Keratinocyte (primary cell): ENCODE data around the gene SCRN2. TPM values are rescaled to one million over a fixed set of nuclear protein-coding genes. Genes with fewer than 3 reads are reported as not detected.
A peak's percentile ranks its signal among the peaks of the same experiment; 100 is the strongest.

Experiments used
- DNase-seq: peaks from one replicate; pipeline ENCODE4 v3.0.0-alpha.2; 2011; ENCODE audit warnings: low read depth, missing footprints, low spot score
- FAIRE-seq: peaks from 2 replicates; lab custom pipeline; 2011; peaks lifted over from hg19 to GRCh38; lab: Jason Lieb, UNC
- H2AFZ ChIP-seq: 2 replicates; pipeline ENCODE4 v1.6.0; 2012; ENCODE audit warnings: low read length, control low read depth, inconsistent platforms; ENCODE audit not compliant: control insufficient read depth
- H3K27ac ChIP-seq: 2 replicates; pipeline ENCODE4 v1.5.1; 2011; ENCODE audit warnings: low read length; ENCODE audit not compliant: control insufficient read depth, insufficient read depth
- H3K27me3 ChIP-seq: 3 replicates; pipeline ENCODE4 v1.6.0; 2011; ENCODE audit warnings: low read length; ENCODE audit not compliant: control insufficient read depth, insufficient read depth; ENCODE audit errors: extremely low read depth
- H3K36me3 ChIP-seq, 2 experiments: 2 replicates in 1 of 2; 3 replicates in 1 of 2; pipeline ENCODE4 v1.5.1; 2011; ENCODE audit warnings: low read length in 2 of 2, mild to moderate bottlenecking in 1 of 2; ENCODE audit not compliant: control insufficient read depth in 2 of 2, insufficient read depth in 2 of 2; ENCODE audit errors: extremely low read depth in 1 of 2
- H3K4me1 ChIP-seq: 3 replicates; pipeline ENCODE4 v1.5.1; 2011; ENCODE audit warnings: low read length; ENCODE audit not compliant: control insufficient read depth, insufficient read depth; ENCODE audit errors: extremely low read depth
- H3K4me2 ChIP-seq: 3 replicates; pipeline ENCODE4 v1.6.0; 2011; ENCODE audit warnings: low read depth, low read length; ENCODE audit not compliant: control insufficient read depth, insufficient read depth; ENCODE audit errors: extremely low read depth
- H3K4me3 ChIP-seq, 3 experiments: fragments of 200-600 bp in 1 of 3; sonication (generic) in 1 of 3; 2 replicates in 2 of 3; 3 replicates in 1 of 3; pipeline ENCODE4 v1.5.1; 2011 to 2016; ENCODE audit warnings: low read length in 3 of 3, mild to moderate bottlenecking in 3 of 3, control low read depth in 2 of 3, inconsistent platforms in 1 of 3, low read depth in 1 of 3, mixed read lengths in 1 of 3, mixed run types in 1 of 3, moderate library complexity in 1 of 3; ENCODE audit not compliant: control insufficient read depth in 2 of 3, insufficient read depth in 2 of 3; ENCODE audit errors: extremely low read depth in 1 of 3
- H3K79me2 ChIP-seq: 2 replicates; pipeline ENCODE4 v1.6.0; 2012; ENCODE audit warnings: low read length; ENCODE audit not compliant: control insufficient read depth, insufficient read depth
- H3K9ac ChIP-seq: 3 replicates; pipeline ENCODE4 v1.6.0; 2011; ENCODE audit warnings: low read length; ENCODE audit not compliant: control insufficient read depth, insufficient read depth; ENCODE audit errors: extremely low read depth
- H3K9me1 ChIP-seq: 3 replicates; pipeline ENCODE4 v1.6.0; 2011; ENCODE audit warnings: low read length; ENCODE audit not compliant: control insufficient read depth, insufficient read depth; ENCODE audit errors: extremely low read depth
- H3K9me3 ChIP-seq: 2 replicates; pipeline ENCODE4 v1.5.1; 2012; ENCODE audit warnings: low read depth, low read length; ENCODE audit not compliant: control insufficient read depth
- H4K20me1 ChIP-seq: 3 replicates; pipeline ENCODE4 v1.6.0; 2011; ENCODE audit warnings: low read length; ENCODE audit not compliant: control insufficient read depth, insufficient read depth; ENCODE audit errors: extremely low read depth
- CTCF ChIP-seq, 3 experiments: IDR thresholded peaks in 1 of 3; conservative IDR thresholded peaks in 1 of 3; optimal IDR thresholded peaks in 1 of 3; 2 replicates in 2 of 3; 3 replicates in 1 of 3; pipeline versions ENCODE3 to v1.5.1; 2011; ENCODE audit warnings: low read length in 3 of 3, mild to moderate bottlenecking in 3 of 3, moderate library complexity in 2 of 3, control low read depth in 1 of 3, inconsistent platforms in 1 of 3; ENCODE audit not compliant: insufficient read depth in 2 of 3; ENCODE audit errors: extremely low read depth in 1 of 3
- EZH2 ChIP-seq: IDR thresholded peaks from one replicate; pipeline ENCODE4 v1.6.1; 2012; ENCODE audit warnings: inconsistent platforms, mild to moderate bottlenecking, low read length, moderate library complexity
- dilution Hi-C: fragments of 300-500 bp; cut with MboI; formaldehyde crosslinking; loops from one replicate; pipeline ENCODE4 v1.7.0; 2020; ENCODE audit warnings: low sequenced_read_pairs; ENCODE audit not compliant: extremely low pct_ligation_motif_present
- polyA plus RNA-seq, 5 experiments: library from polyadenylated mRNA; depleted of rRNA in 3 of 5; stranded (reverse) in 3 of 5; stranded (forward) in 1 of 5; unstranded in 1 of 5; fragments of >200 nt; gene quantifications; 1 replicate in 1 of 5; 2 replicates in 3 of 5; 3 replicates in 1 of 5; pipeline versions ENCODE4 v1.2.1 to v1.2.3, GENCODE V29; 2011 to 2012; ENCODE audit warnings: missing spikeins in 2 of 5, low read depth in 1 of 5, low replicate concordance in 1 of 5

The SCRN2 gene
- polyA plus RNA-seq, 1 donor (not counting 4 experiments of a cell fraction or from before 2014, with no cell fraction given): 17.1 TPM

- peaks cover 0 to under 1% of the 10 kb centered on the region in 2 experiments for H3K36me3 ChIP-seq
- H3K9me1 ChIP-seq: no peaks in the 10 kb centered on the region
- H3K4me1 ChIP-seq: no peaks in the 10 kb centered on the region
- H3K9me3 ChIP-seq: no peaks in the 10 kb centered on the region
- TF ChIP-seq EZH2: no peak
- peak; percentile 70 to 77 (median 76) for TF ChIP-seq CTCF (optimal IDR thresholded peaks at IDR 0.05 in 1 of 3, IDR thresholded peaks at IDR 0.05 in 1 of 3, conservative IDR thresholded peaks at IDR 0.05 in 1 of 3; ENCODE audit: extremely low read depth in 1 of 3, insufficient read depth in 2 of 3, low read length in 3 of 3)
- H3K4me2 ChIP-seq: no peak overlapping the region
- FAIRE-seq: peak; percentile 93
- H3K9ac ChIP-seq: no peak overlapping the region
- no peak overlapping the region for H3K27ac ChIP-seq
- no peak overlapping the region for H3K4me3 ChIP-seq
- dilution Hi-C loops: no loop called here
- H3K27me3 ChIP-seq: no peaks in the 10 kb centered on the region
- no peak for DNase-seq
- H3K79me2 ChIP-seq: no peaks in the 10 kb centered on the region
- H2AFZ ChIP-seq: no peak overlapping the region
- H4K20me1 ChIP-seq: no peaks in the 10 kb centered on the region
Observed at GRCh38 chr17:47802341-47803022, 38.6 kb downstream of the SCRN2 start.

- Histone ChIP-seq H3K4me2 (no peak overlapping the region), H4K20me1 (no peaks in the 10 kb centered on the region), H3K79me2 (no peaks in the 10 kb centered on the region), H3K36me3 (no peaks in the 10 kb centered on the region), H3K27me3 (no peaks in the 10 kb centered on the region), H3K4me3 (no peak overlapping the region), H3K9me1 (no peaks in the 10 kb centered on the region), H3K9me3 (no peaks in the 10 kb centered on the region), H3K9ac (no peak overlapping the region), H3K4me1 (no peaks in the 10 kb centered on the region), H2AFZ (no peak overlapping the region), H3K27ac (no peak overlapping the region)
- FAIRE-seq (no peak), DNase-seq (no peak)
- dilution Hi-C loops: no loop called here
- no peak for TF ChIP-seq EZH2
Observed at GRCh38 chr17:47801906-47802305, 39.2 kb downstream of the SCRN2 start.
